ENCODE results near the gene PLEKHM3. TPM values are rescaled to one million over a fixed set of nuclear protein-coding genes. Genes with fewer than 3 reads are reported as not detected.

PLEKHM3 gene
- total and polyA plus RNA-seq, 2 of the 13 experiments (the other 11 are each of a cell fraction or from before 2014, with no cell fraction given) = 4.5 to 4.7 TPM

- TF ChIP-seq SKIL (CRISPR knock-in tag; IDR thresholded peaks at IDR 0.05; ENCODE audit: borderline replicate concordance) (peak; percentile 91), E2F1 (CRISPR knock-in tag; IDR thresholded peaks at IDR 0.05) (no peak), ZNF616 (CRISPR knock-in tag; IDR thresholded peaks at IDR 0.05; ENCODE audit: low read depth) (no peak), KDM6A (CRISPR knock-in tag; IDR thresholded peaks at IDR 0.05; ENCODE audit: low read depth) (peak; percentile 87), ZNF564 (CRISPR knock-in tag; IDR thresholded peaks at IDR 0.05) (0 out of 2 replicates have a peak, but pooled peaks have one; percentile 77), ZNF329 (CRISPR knock-in tag; IDR thresholded peaks at IDR 0.05; ENCODE audit: low read depth) (no peak), CREB1 (IDR thresholded peaks at IDR 0.05) (peak; percentile 27; the same call in 1 of the 2 replicates), CREB1 (CRISPR knock-in tag; IDR thresholded peaks at IDR 0.05) (no peak; the same call in none of the 2 replicates), ADNP (CRISPR knock-in tag; IDR thresholded peaks at IDR 0.05) (no peak), ZNF597 (CRISPR knock-in tag; IDR thresholded peaks at IDR 0.05) (no peak), ZNF782 (CRISPR knock-in tag; IDR thresholded peaks at IDR 0.05; ENCODE audit: borderline replicate concordance) (no peak), RFXAP (CRISPR knock-in tag; IDR thresholded peaks at IDR 0.05; ENCODE audit: borderline replicate concordance) (peak; percentile 63; the same call in 1 of the 2 replicates), ARNT (IDR thresholded peaks at IDR 0.05) (no peak), SRF (IDR thresholded peaks at IDR 0.05; ENCODE audit: low read depth, low read length) (peak; percentile 67), SSRP1 (CRISPR knock-in tag; IDR thresholded peaks at IDR 0.05) (peak; percentile 76; the same call in 1 of the 2 replicates), HOXA5 (CRISPR knock-in tag; IDR thresholded peaks at IDR 0.05) (peak; percentile 60; the same call in 1 of the 2 replicates), ZMYM2 (CRISPR knock-in tag; IDR thresholded peaks at IDR 0.05) (no peak), ZBTB46 (CRISPR knock-in tag; IDR thresholded peaks at IDR 0.05; ENCODE audit: borderline replicate concordance) (peak; percentile 87; the same call in 1 of the 2 replicates), HINFP (CRISPR knock-in tag; IDR thresholded peaks at IDR 0.05; ENCODE audit: low read depth) (no peak), ZNF704 (CRISPR knock-in tag; IDR thresholded peaks at IDR 0.05; ENCODE audit: borderline replicate concordance) (peak; percentile 36; the same call in 1 of the 2 replicates), TEAD2 (CRISPR knock-in tag; IDR thresholded peaks at IDR 0.05) (no peak)
Measured at GRCh38 chr2:207847807-207848544, 177.4 kb downstream of the PLEKHM3 start (continued).

Data from HepG2 (cell line).